H1 (cell line): ENCODE data around the gene PPIF. TPM values are rescaled to one million over a fixed set of nuclear protein-coding genes. Genes with fewer than 3 reads are reported as not detected.

ENCODE experiments used
- CTCF ChIA-PET: fragments of 300-600 bp; sonication (Branson Sonifier 250); formaldehyde crosslinking; loops from one replicate; lab custom pipeline; 2021; ENCODE audit not compliant: partially characterized antibody; lab: Charles Lee
- POLR2A ChIA-PET: fragments of 300-600 bp; sonication (Branson Sonifier 250); formaldehyde crosslinking; loops from one replicate; lab custom pipeline; 2021; ENCODE audit warnings: inconsistent platforms; ENCODE audit not compliant: partially characterized antibody; lab: Charles Lee
- DNase-seq, 2 experiments: peaks; one replicate each; pipeline versions ENCODE4 v3.0.0 to v3.0.0-alpha.2; 2010 to 2022; ENCODE audit warnings: low spot score in 2 of 2, low read depth in 1 of 2, mixed read lengths in 1 of 2
- FAIRE-seq: peaks from 2 replicates; lab custom pipeline; 2011; peaks lifted over from hg19 to GRCh38; lab: Jason Lieb, UNC
- H2AFZ ChIP-seq: 2 replicates; pipeline ENCODE4 v1.8.1; 2012; ENCODE audit warnings: low read length, inconsistent platforms
- H2AK5ac ChIP-seq: 2 replicates; pipeline ENCODE4 v1.6.1; 2013; ENCODE audit warnings: low read depth, low read length
- H2BK120ac ChIP-seq: replicated peaks from 2 replicates; pipeline ENCODE3; 2013; ENCODE audit warnings: low read depth, low read length, inconsistent platforms
- H2BK12ac ChIP-seq: 2 replicates; pipeline ENCODE4 v1.6.1; 2013; ENCODE audit warnings: low read depth, low read length
- H2BK15ac ChIP-seq: 2 replicates; pipeline ENCODE4 v1.6.1; 2013; ENCODE audit warnings: low read length
- H2BK20ac ChIP-seq: 2 replicates; pipeline ENCODE4 v1.6.1; 2013; ENCODE audit warnings: low read length
- H2BK5ac ChIP-seq: 2 replicates; pipeline ENCODE4 v1.6.1; 2013; ENCODE audit warnings: low read depth, low read length
- H3K14ac ChIP-seq: 2 replicates; pipeline ENCODE4 v1.6.1; 2013; ENCODE audit warnings: inconsistent platforms; ENCODE audit not compliant: insufficient read length
- H3K18ac ChIP-seq: 2 replicates; pipeline ENCODE4 v1.6.1; 2013; ENCODE audit warnings: low read length; ENCODE audit errors: extremely low read depth
- H3K23ac ChIP-seq: 2 replicates; pipeline ENCODE4 v1.6.1; 2013; ENCODE audit warnings: inconsistent platforms; ENCODE audit not compliant: insufficient read length
- H3K23me2 ChIP-seq: 2 replicates; pipeline ENCODE4 v1.6.1; 2013; ENCODE audit warnings: low read depth, low read length
- H3K27ac ChIP-seq: 2 replicates; pipeline ENCODE4 v1.6.1; 2011; ENCODE audit warnings: low read depth, low read length, inconsistent platforms
- H3K27me3 ChIP-seq, 4 experiments: replicated peaks in 1 of 4; 1 replicate in 1 of 4; 2 replicates in 3 of 4; pipeline versions ENCODE4 v1.6.1 to v1.8.1; 2011 to 2013; ENCODE audit warnings: low read length in 3 of 4, mild to moderate bottlenecking in 3 of 4, inconsistent platforms in 2 of 4, mixed read lengths in 2 of 4, moderate library complexity in 1 of 4; ENCODE audit not compliant: control insufficient read depth in 3 of 4, insufficient read depth in 3 of 4; ENCODE audit errors: extremely low read depth in 1 of 4
- H3K36me3 ChIP-seq, 4 experiments: 2 replicates each; pipeline versions ENCODE4 v1.6.1 to v1.8.1; 2011 to 2013; ENCODE audit warnings: mild to moderate bottlenecking in 4 of 4, low read length in 3 of 4, moderate library complexity in 2 of 4, control low read depth in 1 of 4, inconsistent platforms in 1 of 4; ENCODE audit not compliant: insufficient read depth in 4 of 4, control insufficient read depth in 2 of 4
- H3K4ac ChIP-seq: replicated peaks from 2 replicates; pipeline ENCODE3; 2013; ENCODE audit warnings: low read length, low read depth, mixed read lengths, inconsistent platforms; ENCODE audit not compliant: insufficient read length
- H3K4me1 ChIP-seq, 4 experiments: replicated peaks in 1 of 4; 1 replicate in 1 of 4; 2 replicates in 3 of 4; pipeline versions ENCODE4 v1.6.1 to v1.8.1; 2011 to 2013; ENCODE audit warnings: low read length in 3 of 4, inconsistent platforms in 2 of 4, mixed read lengths in 1 of 4; ENCODE audit not compliant: insufficient read depth in 4 of 4, control insufficient read depth in 3 of 4
- H3K4me2 ChIP-seq, 2 experiments: 2 replicates each; pipeline versions ENCODE4 v1.6.1 to v1.8.1; 2011 to 2013; ENCODE audit warnings: low read depth in 2 of 2, low read length in 2 of 2, control low read depth in 1 of 2, inconsistent platforms in 1 of 2, mild to moderate bottlenecking in 1 of 2; ENCODE audit not compliant: insufficient read depth in 1 of 2
- H3K4me3 ChIP-seq, 4 experiments: fragments of 200-600, 300-600 bp in 1 of 4; sonication (generic), shearing (Covaris generic), sonication (Bioruptor Twin) in 1 of 4; 2 replicates each; pipeline versions ENCODE4 v1.5.1 to v1.8.1; 2011 to 2016; ENCODE audit warnings: low read length in 4 of 4, low read depth in 3 of 4, control low read depth in 2 of 4, inconsistent platforms in 2 of 4, mild to moderate bottlenecking in 2 of 4, mixed read lengths in 1 of 4, moderate library complexity in 1 of 4; ENCODE audit not compliant: insufficient read depth in 2 of 4; ENCODE audit errors: extremely low read depth in 1 of 4
- H3K56ac ChIP-seq: replicated peaks from 2 replicates; pipeline ENCODE3; 2013; ENCODE audit warnings: low read depth, mild to moderate bottlenecking, mixed read lengths, low read length, inconsistent platforms; ENCODE audit not compliant: insufficient read length
- H3K79me1 ChIP-seq: 2 replicates; pipeline ENCODE4 v1.6.1; 2013; ENCODE audit warnings: low read depth, low read length, control low read depth
- H3K79me2 ChIP-seq, 2 experiments: 2 replicates each; pipeline versions ENCODE4 v1.6.1 to v1.8.1; 2012 to 2013; ENCODE audit warnings: low read length in 2 of 2, mild to moderate bottlenecking in 2 of 2, inconsistent platforms in 1 of 2; ENCODE audit not compliant: insufficient read depth in 2 of 2, control insufficient read depth in 1 of 2
- H3K9ac ChIP-seq, 4 experiments: replicated peaks in 1 of 4; 1 replicate in 1 of 4; 2 replicates in 3 of 4; pipeline versions ENCODE4 v1.6.1 to v1.8.1; 2011 to 2013; ENCODE audit warnings: low read depth in 3 of 4, low read length in 3 of 4, control low read depth in 2 of 4, mild to moderate bottlenecking in 2 of 4, moderate library complexity in 2 of 4, inconsistent platforms in 1 of 4; ENCODE audit errors: extremely low read depth in 1 of 4
- H3K9me3 ChIP-seq, 2 experiments: 2 replicates each; pipeline versions ENCODE4 v1.6.1 to v1.8.1; 2012 to 2013; ENCODE audit warnings: mild to moderate bottlenecking in 2 of 2, moderate library complexity in 2 of 2, control low read depth in 1 of 2, inconsistent platforms in 1 of 2, low read depth in 1 of 2, low read length in 1 of 2, mixed read lengths in 1 of 2; ENCODE audit not compliant: insufficient read depth in 2 of 2
- H4K20me1 ChIP-seq, 2 experiments: replicated peaks in 1 of 2; 2 replicates each; pipeline versions ENCODE3 to v1.8.1; 2011 to 2013; ENCODE audit warnings: inconsistent platforms in 2 of 2, low read length in 2 of 2, mild to moderate bottlenecking in 1 of 2; ENCODE audit not compliant: insufficient read depth in 2 of 2, control insufficient read depth in 1 of 2
- H4K5ac ChIP-seq: 2 replicates; pipeline ENCODE4 v1.6.1; 2013; ENCODE audit warnings: low read length, low read depth, mixed read lengths, inconsistent platforms; ENCODE audit not compliant: insufficient read length
- H4K8ac ChIP-seq: 2 replicates; pipeline ENCODE4 v1.8.0; 2013; ENCODE audit warnings: mild to moderate bottlenecking, moderate library complexity, low read length, inconsistent platforms; ENCODE audit not compliant: insufficient read depth; ENCODE audit errors: extremely low read depth
- H4K91ac ChIP-seq: replicated peaks from 2 replicates; pipeline ENCODE3; 2013; ENCODE audit warnings: low read length, mixed read lengths, inconsistent platforms; ENCODE audit not compliant: insufficient read length
- CHD1 ChIP-seq: IDR thresholded peaks from 2 replicates; pipeline ENCODE4 v1.6.1; 2012; ENCODE audit warnings: low read depth, low read length, improper control_type of control experiment
- EZH2 ChIP-seq: fragments of 200-600 bp; sonication (generic); IDR thresholded peaks from 2 replicates; pipeline ENCODE4 v1.7.1; 2012; ENCODE audit warnings: low read depth, mild to moderate bottlenecking, moderate library complexity, low read length, inconsistent platforms; ENCODE audit not compliant: severe bottlenecking
- KDM5A ChIP-seq: fragments of 200-600 bp; IDR thresholded peaks from 2 replicates; pipeline ENCODE4 v1.7.1; 2012; ENCODE audit warnings: mild to moderate bottlenecking, low read length, inconsistent platforms, mixed read lengths
- POLR2AphosphoS5 ChIP-seq: IDR thresholded peaks from 2 replicates; pipeline ENCODE4 v1.6.1; 2011; ENCODE audit warnings: low read depth, low read length
- RAD21 ChIP-seq, 2 experiments: IDR thresholded peaks in 1 of 2; conservative IDR thresholded peaks in 1 of 2; 2 replicates each; pipeline ENCODE4 v1.6.1; 2011; ENCODE audit warnings: low read depth in 2 of 2, low read length in 2 of 2, improper control_type of control experiment in 1 of 2, inconsistent platforms in 1 of 2, mild to moderate bottlenecking in 1 of 2, moderate library complexity in 1 of 2
- SAP30 ChIP-seq: fragments of 300-600 bp; sonication (generic); IDR thresholded peaks from 2 replicates; pipeline ENCODE4 v1.7.1; 2012; ENCODE audit warnings: low read length, moderate library complexity, mild to moderate bottlenecking, inconsistent platforms; ENCODE audit not compliant: insufficient read depth, insufficient replicate concordance
- WGBS, 2 experiments: shearing (Covaris generic) in 1 of 2; methylation state at CpG; one replicate each; pipeline versions ENCODE4 v1.1.6 to v1.1.7; 2013 to 2015; ENCODE audit warnings: low lambda C conversion rate in 2 of 2, mixed read lengths in 2 of 2, inconsistent platforms in 1 of 2, low coverage in 1 of 2, missing lambda C conversion rate in 1 of 2; ENCODE audit not compliant: insufficient replicate concordance in 2 of 2, insufficient coverage in 1 of 2, insufficient read length in 1 of 2; ENCODE audit errors: extremely low coverage in 1 of 2, missing lambda C conversion rate in 1 of 2; 5-methylcytosine and 5-hydroxymethylcytosine counted together
- polyA plus RNA-seq, 7 experiments: library from polyadenylated mRNA; depleted of rRNA in 3 of 7; stranded (reverse) in 5 of 7; unstranded in 2 of 7; fragments of >200 nt in 5 of 7; fragments of 200-250 nt in 2 of 7; gene quantifications; 1 replicate in 5 of 7; 2 replicates in 1 of 7; 4 replicates in 1 of 7; pipeline versions ENCODE4 v1.2.1 to v1.2.3, GENCODE V29; 2011 to 2013; ENCODE audit warnings: missing spikeins in 2 of 7, mixed read lengths in 2 of 7
- total RNA-seq: library from RNA; stranded (reverse); fragmentation: NEBNext Ultra II Directional; extraction: Animal tissue kit (Norgen Biotek cat#: 25700); gene quantifications from 2 replicates; pipeline ENCODE4 v1.2.1, GENCODE V29; 2021

The PPIF gene
- total and polyA plus RNA-seq, 2 of the 8 experiments (the other 6 are each of a cell fraction or from before 2014, with no cell fraction given): 70.2 to 77.6 TPM

- H3K56ac ChIP-seq: no peak overlapping the region
- H2BK15ac ChIP-seq: no peak overlapping the region
- no peak overlapping the region; the same call in 1 of the 2 replicates for H3K18ac ChIP-seq
- ChIA-PET CTCF (interaction anchor here (0.6 to 6.6 kb wide), 6 partner anchors 8 to 787 kb away, joined by 3 to 50 read pairs (median 4); no protein-coding TSS in a partner anchor), POLR2A (interaction anchor here (0.6 to 1.4 kb wide), 4 partner anchors 14 to 428 kb away, joined by 3 to 4 read pairs (median 4); partner anchors contain the start of gene ZCCHC24)
- H2AFZ ChIP-seq: no peak overlapping the region
- no peaks in the 10 kb centered on the region for H3K9me3 ChIP-seq
- H3K4me1 ChIP-seq: peaks cover 0 to 11% (median 6%) of the 10 kb centered on the region in 4 experiments; a peak in 6 of 7 replicates
- H2BK120ac ChIP-seq: no peak overlapping the region
- no peak for DNase-seq
- no peaks in the 10 kb centered on the region for H3K79me1 ChIP-seq
- H4K5ac ChIP-seq: no peak overlapping the region
- no peak overlapping the region for H3K23ac ChIP-seq
- TF ChIP-seq RAD21 (IDR thresholded peaks at IDR 0.05 in 1 of 2, conservative IDR thresholded peaks at IDR 0.05 in 1 of 2; ENCODE audit: low read depth in 2 of 2, low read length in 2 of 2) (no peak), KDM5A (no peak), SAP30 (no peak), POLR2AphosphoS5 (no peak), EZH2 (no peak), CHD1 (no peak)
- H3K9ac ChIP-seq: no peak overlapping the region
- H3K79me2 ChIP-seq: peaks cover 0 to 3% of the 10 kb centered on the region in 2 experiments; a peak in 1 of 4 replicates
- no peak overlapping the region for H4K91ac ChIP-seq
- no peak overlapping the region for H3K14ac ChIP-seq
- H3K4me2 ChIP-seq: no peak overlapping the region
- no peaks in the 10 kb centered on the region for H3K27me3 ChIP-seq
- no peak overlapping the region for H3K4me3 ChIP-seq
- no peak overlapping the region for H3K27ac ChIP-seq
- no peak overlapping the region for H2AK5ac ChIP-seq
- H2BK20ac ChIP-seq: no peak overlapping the region
- no peak overlapping the region for H2BK5ac ChIP-seq
- H4K20me1 ChIP-seq: no peaks in the 10 kb centered on the region
- FAIRE-seq: no peak
- no peaks in the 10 kb centered on the region for H3K36me3 ChIP-seq
- H3K23me2 ChIP-seq: peaks cover 6% of the 10 kb centered on the region; the same call in 1 of the 2 replicates
- H4K8ac ChIP-seq: no peak overlapping the region
- H3K4ac ChIP-seq: no peak overlapping the region
- H2BK12ac ChIP-seq: no peak overlapping the region
- 96% methylated on average over 9 of the region's 10 CpGs; no CpG with 5 or more reads in 1 of the 2 experiments for WGBS, 2 experiments
These were observed 4.3 kb upstream of the PPIF start for GRCh38 chr10:79342811-79343561.
